Heart right ventricle (tissue), 16 donors: ENCODE results near the gene METTL26. TPM values are rescaled to one million over a fixed set of nuclear protein-coding genes. Genes with fewer than 3 reads are reported as not detected.
A peak's percentile ranks its signal among the peaks of the same experiment; 100 is the strongest.

Source experiments
- ATAC-seq, 8 donors: fragments of 200-7000 bp; cut with Tn5 transposase; one replicate each; pipeline ENCODE4 v1.9.1; 2020; ENCODE audit warnings: mild to moderate bottlenecking in 8 of 8, moderate library complexity in 8 of 8, moderate number of reproducible peaks in 1 of 8
- DNase-seq, 2 donors: peaks; one replicate each; pipeline ENCODE4 v3.0.0-alpha.2; 2020
- H3K27ac ChIP-seq, 10 donors: fragments of 200-600 bp; sonication (generic) in 2 of 10; one replicate each; pipeline versions ENCODE4 v1.5.0 to v1.8.0; 2020 to 2022; ENCODE audit warnings: mild to moderate bottlenecking in 3 of 10
- H3K27me3 ChIP-seq, 7 donors: fragments of 200-600 bp; one replicate each; pipeline ENCODE4 v1.8.0; 2021 to 2022; ENCODE audit warnings: mild to moderate bottlenecking in 2 of 7
- H3K36me3 ChIP-seq, 9 donors: fragments of 200-600 bp; sonication (generic) in 1 of 9; one replicate each; pipeline versions ENCODE4 v1.5.0 to v1.8.0; 2020 to 2022; ENCODE audit warnings: mild to moderate bottlenecking in 2 of 9
- H3K4me1 ChIP-seq, 9 donors: fragments of 200-600 bp; sonication (generic) in 1 of 9; one replicate each; pipeline versions ENCODE4 v1.5.0 to v1.8.0; 2020 to 2022; ENCODE audit warnings: mild to moderate bottlenecking in 4 of 9
- H3K4me3 ChIP-seq, 10 donors: fragments of 200-600 bp; sonication (generic) in 2 of 10; one replicate each; pipeline versions ENCODE4 v1.5.0 to v1.8.0; 2020 to 2022; ENCODE audit warnings: mild to moderate bottlenecking in 7 of 10, moderate library complexity in 2 of 10
- H3K9me3 ChIP-seq, 11 donors: fragments of 200-600 bp in 10 of 11; sonication (generic) in 2 of 11; one replicate each; pipeline versions ENCODE4 v1.5.0 to v1.8.0; 2013 to 2022; ENCODE audit warnings: mild to moderate bottlenecking in 2 of 11, control low read depth in 1 of 11, moderate library complexity in 1 of 11
- CTCF ChIP-seq, 9 donors: fragments of 200-600 bp; sonication (generic) in 2 of 9; IDR thresholded peaks; one replicate each; pipeline versions ENCODE4 v1.5.0 to v1.8.0; 2021 to 2022; ENCODE audit warnings: antibody characterized with exemption in 9 of 9, mild to moderate bottlenecking in 5 of 9, moderate library complexity in 1 of 9
- WGBS, 2 donors: extraction: QIAGEN DNeasy Blood & Tissue Kit; methylation state at CpG; one replicate each; pipeline ENCODE4 v1.1.7; 2013; ENCODE audit warnings: inconsistent platforms in 1 of 2; 5-methylcytosine and 5-hydroxymethylcytosine counted together
- intact Hi-C, 10 donors: fragments of 100-400 bp; cut with DNase I; formaldehyde crosslinking; loops; one replicate each; pipeline versions ENCODE4 v1.11.1 to v1.14.2; 2022
- polyA plus RNA-seq, 2 donors: library from polyadenylated mRNA; stranded (reverse); fragments of 200-250 nt; gene quantifications; one replicate each; pipeline ENCODE4 v1.2.3, GENCODE V29; 2013
- total RNA-seq, 10 donors: library from RNA; stranded (reverse); fragmentation: NEBNext Ultra II Directional in 3 of 10; extraction: Animal tissue kit (Norgen Biotek cat#: 25700) in 3 of 10; gene quantifications; one replicate each; pipeline versions ENCODE4 v1.2.1 to v1.2.4, GENCODE V29; 2021 to 2023
- donor health status: Arrhythmogenic right ventricular cardiomyopathy.
- donor health status: ischemic (EF 13 %, LVEDD 7.1; RV severe dilation, severe dysfunction).
- donor health status: healthy with polysubstance abuse.
- donor health status: DM: no; HTN: yes; CAD: no.
- donor health status: DM: no; HTN: no; CAD: no.
- donor health status: ischemic (EF 25% LVEDD 6.9; RV normal size, moderate dysfunction).
- donor health status: ischemic (EF 25% LVEDD 5.7; RV mildly dilated, moderate dysfunction).
- donor health status: healthy.
- donor health status: DM: yes; HTN: yes; CAD: no.
- donor health status: Ischemic cardiomyopathy.
- donor health status: ischemic (EF 35%, LVEDD 5.7; RV mildly dilated, moderate dysfunction).
- donor health status: nonischemic (EF 11% LVEDD 7.7; RV severe dilation, severe dysfunction).
- donor health status: DM: yes; HTN: yes; CAD: no.
- donor health status: PGD.
- donor health status: ischemic (EF 29% LVEDD 5.4; RV normal size, mild dysfunction).
- donor health status: nonischemic (EF 23%, LVEDD 6.1; RV moderate dilation, normal function).

Gene METTL26
- total and polyA plus RNA-seq, 12 donors, result 34.5 to 237 (median 44.8) TPM

GRCh38 chr16:676913-677312, 40.8 kb upstream of the METTL26 start:
- ATAC-seq, result no peak
- no peak overlapping the region for H3K27ac ChIP-seq
- peaks cover 0 to 32% (median 21%) of the 10 kb centered on the region in 9 donors for H3K36me3 ChIP-seq
- intact Hi-C loops, result no loop called here
- peaks cover 18 to 42% (median 34%) of the 10 kb centered on the region in 9 donors for H3K4me1 ChIP-seq
- no peak for DNase-seq
- H3K27me3 ChIP-seq, result peaks cover 0 to 22% (median 0%) of the 10 kb centered on the region in 7 donors
- no peaks in the 10 kb centered on the region for H3K9me3 ChIP-seq
- no peak overlapping the region for H3K4me3 ChIP-seq
- TF ChIP-seq CTCF (IDR thresholded peaks at IDR 0.05), result no peak
- WGBS, 2 donors, result 73 to 75% methylated on average over 23 of the region's 23 CpGs

- ATAC-seq, result no peak
- WGBS, 2 donors, result 90% methylated on average over 21 of the region's 21 CpGs
Observed at GRCh38 chr16:676565-676902, 40.4 kb upstream of the METTL26 start.

GRCh38 chr16:675884-676564, 39.9 kb upstream of the METTL26 start:
- 46 to 53% methylated on average over 23 to 25 of the region's 25 CpGs for WGBS, 2 donors

More at GRCh38 chr16:676565-676902, 40.4 kb upstream of the METTL26 start:
- TF ChIP-seq CTCF (IDR thresholded peaks at IDR 0.05), result no peak
- Histone ChIP-seq H3K27ac (no peak overlapping the region), H3K27me3 (peaks cover 0 to 22% (median 0%) of the 10 kb centered on the region in 7 donors), H3K36me3 (peaks cover 0 to 32% (median 21%) of the 10 kb centered on the region in 9 donors), H3K4me1 (peaks cover 14 to 38% (median 30%) of the 10 kb centered on the region in 9 donors), H3K9me3 (no peaks in the 10 kb centered on the region), H3K4me3 (no peak overlapping the region)
- DNase-seq, result no peak
- intact Hi-C loops, result no loop called here

More at GRCh38 chr16:675884-676564, 39.9 kb upstream of the METTL26 start:
- H3K36me3 ChIP-seq, result peaks cover 0 to 34% (median 23%) of the 10 kb centered on the region in 9 donors
- no peaks in the 10 kb centered on the region for H3K9me3 ChIP-seq
- DNase-seq, result no peak
- ATAC-seq, result no peak
- peaks cover 9 to 33% (median 25%) of the 10 kb centered on the region in 9 donors for H3K4me1 ChIP-seq
- intact Hi-C loops, result no loop called here
- H3K27me3 ChIP-seq, result peaks cover 0 to 22% (median 0%) of the 10 kb centered on the region in 7 donors
- no peak for TF ChIP-seq CTCF (IDR thresholded peaks at IDR 0.05)
- H3K27ac ChIP-seq, result peak overlapping the region in 5 of 10 donors; percentile 12 to 75 (median 39)
- H3K4me3 ChIP-seq, result peak overlapping the region in 9 of 10 donors; percentile 25 to 50 (median 40)
